KMS-11 (cell line): ENCODE data around the gene DLX3.

Experiments
- H2AFZ ChIP-seq: fragments of 200-600 bp; sonication (generic); 2 replicates; pipeline ENCODE4 v1.6.1; 2016; ENCODE audit warnings: antibody characterized with exemption, mixed run types, low read depth
- H3K27ac ChIP-seq: fragments of 200-600 bp; sonication (generic); 2 replicates; pipeline ENCODE4 v1.6.1; 2016; ENCODE audit warnings: mild to moderate bottlenecking, mixed run types
- H3K27me3 ChIP-seq: fragments of 200-600 bp; sonication (generic); 2 replicates; pipeline ENCODE4 v1.6.1; 2017; ENCODE audit warnings: mild to moderate bottlenecking, low read depth, mixed run types, moderate library complexity; ENCODE audit not compliant: insufficient read depth
- H3K36me3 ChIP-seq: fragments of 200-600 bp; sonication (generic); 2 replicates; pipeline ENCODE4 v1.6.1; 2017; ENCODE audit warnings: mild to moderate bottlenecking, mixed run types; ENCODE audit not compliant: insufficient read depth
- H3K4me1 ChIP-seq: fragments of 200-600 bp; sonication (generic); 2 replicates; pipeline ENCODE4 v1.6.1; 2016; ENCODE audit warnings: mild to moderate bottlenecking, low read depth, mixed run types; ENCODE audit not compliant: poor library complexity, severe bottlenecking
- H3K4me2 ChIP-seq: fragments of 200-600 bp; sonication (generic); 2 replicates; pipeline ENCODE4 v1.7.0; 2016; ENCODE audit warnings: mild to moderate bottlenecking, mixed run types
- H3K4me3 ChIP-seq: fragments of 200-600 bp; sonication (generic); IDR thresholded peaks from 2 replicates; pipeline ENCODE4 v1.6.1; 2017; ENCODE audit warnings: low read depth, low read length, mixed read lengths; ENCODE audit not compliant: insufficient read depth
- H3K79me2 ChIP-seq: fragments of 200-600 bp; sonication (generic); 2 replicates; pipeline ENCODE4 v1.6.1; 2016; ENCODE audit warnings: low read depth, mixed run types; ENCODE audit not compliant: insufficient read depth
- H3K9ac ChIP-seq: fragments of 200-600 bp; sonication (generic); 2 replicates; pipeline ENCODE4 v1.6.1; 2016; ENCODE audit warnings: mild to moderate bottlenecking, mixed run types
- H4K20me1 ChIP-seq: fragments of 200-600 bp; sonication (generic); 2 replicates; pipeline ENCODE4 v1.6.1; 2016; ENCODE audit warnings: mild to moderate bottlenecking, mixed run types; ENCODE audit not compliant: insufficient read depth
- CTCF ChIP-seq: fragments of 200-600 bp; sonication (generic); conservative IDR thresholded peaks from 2 replicates; pipeline ENCODE4 v1.6.1; 2017; ENCODE audit warnings: low read depth, mild to moderate bottlenecking, antibody characterized with exemption, low read length, moderate library complexity, mixed read lengths

Gene DLX3

GRCh38 chr17:49976163-49976827 is 18.7 kb downstream of the DLX3 start:
- Histone ChIP-seq H3K4me2 (no peak overlapping the region), H3K27me3 (peaks cover 98% of the 10 kb centered on the region)
- no peak for TF ChIP-seq CTCF

GRCh38 chr17:49975531-49975930 is 19.5 kb downstream of the DLX3 start:
- no peak overlapping the region for H3K9ac ChIP-seq
- no peaks in the 10 kb centered on the region for H3K4me1 ChIP-seq
- H4K20me1 ChIP-seq, result no peaks in the 10 kb centered on the region
- H3K4me2 ChIP-seq, result no peak overlapping the region
- H3K4me3 ChIP-seq, result no peak overlapping the region
- H3K27me3 ChIP-seq, result peaks cover 100% of the 10 kb centered on the region
- TF ChIP-seq CTCF, result no peak
- H3K79me2 ChIP-seq, result no peaks in the 10 kb centered on the region
- no peak overlapping the region for H2AFZ ChIP-seq
- no peak overlapping the region for H3K27ac ChIP-seq
- H3K36me3 ChIP-seq, result no peaks in the 10 kb centered on the region

More at GRCh38 chr17:49976163-49976827, 18.7 kb downstream of the DLX3 start:
- Histone ChIP-seq H2AFZ (no peak overlapping the region), H4K20me1 (no peaks in the 10 kb centered on the region), H3K4me1 (no peaks in the 10 kb centered on the region), H3K36me3 (no peaks in the 10 kb centered on the region), H3K9ac (no peak overlapping the region), H3K4me3 (no peak overlapping the region), H3K79me2 (no peaks in the 10 kb centered on the region), H3K27ac (no peak overlapping the region)

- Histone ChIP-seq H4K20me1 (no peaks in the 10 kb centered on the region), H3K4me3 (no peak overlapping the region), H2AFZ (no peak overlapping the region), H3K27me3 (peaks cover 99% of the 10 kb centered on the region), H3K4me1 (peaks cover 11% of the 10 kb centered on the region), H3K36me3 (no peaks in the 10 kb centered on the region), H3K4me2 (no peak overlapping the region), H3K9ac (no peak overlapping the region), H3K27ac (no peak overlapping the region), H3K79me2 (no peaks in the 10 kb centered on the region)
- TF ChIP-seq CTCF, result no peak
Observed at GRCh38 chr17:49973271-49973615, 21.8 kb downstream of the DLX3 start.

- Histone ChIP-seq H3K4me3 (no peak overlapping the region), H3K27me3 (peaks cover 99% of the 10 kb centered on the region), H3K79me2 (no peaks in the 10 kb centered on the region), H3K4me2 (no peak overlapping the region), H3K36me3 (no peaks in the 10 kb centered on the region), H3K4me1 (peaks cover 13% of the 10 kb centered on the region), H3K9ac (no peak overlapping the region), H3K27ac (no peak overlapping the region), H4K20me1 (no peaks in the 10 kb centered on the region), H2AFZ (no peak overlapping the region)
- no peak for TF ChIP-seq CTCF
Observed at GRCh38 chr17:49972486-49973270, 22.3 kb downstream of the DLX3 start.
